Smooth muscle cell of the pulmonary artery (primary cell): Measurements from ENCODE around the gene NPAS4. TPM values are rescaled to one million over a fixed set of nuclear protein-coding genes. Genes with fewer than 3 reads are reported as not detected.

Experiments
- total RNA-seq: library from RNA; depleted of rRNA; stranded (reverse); fragments of >200 nt; gene quantifications from 2 replicates; pipeline ENCODE4 v1.2.3, GENCODE V29; 2014

Gene NPAS4
- not detected in 2 replicates for total RNA-seq

DNA sequence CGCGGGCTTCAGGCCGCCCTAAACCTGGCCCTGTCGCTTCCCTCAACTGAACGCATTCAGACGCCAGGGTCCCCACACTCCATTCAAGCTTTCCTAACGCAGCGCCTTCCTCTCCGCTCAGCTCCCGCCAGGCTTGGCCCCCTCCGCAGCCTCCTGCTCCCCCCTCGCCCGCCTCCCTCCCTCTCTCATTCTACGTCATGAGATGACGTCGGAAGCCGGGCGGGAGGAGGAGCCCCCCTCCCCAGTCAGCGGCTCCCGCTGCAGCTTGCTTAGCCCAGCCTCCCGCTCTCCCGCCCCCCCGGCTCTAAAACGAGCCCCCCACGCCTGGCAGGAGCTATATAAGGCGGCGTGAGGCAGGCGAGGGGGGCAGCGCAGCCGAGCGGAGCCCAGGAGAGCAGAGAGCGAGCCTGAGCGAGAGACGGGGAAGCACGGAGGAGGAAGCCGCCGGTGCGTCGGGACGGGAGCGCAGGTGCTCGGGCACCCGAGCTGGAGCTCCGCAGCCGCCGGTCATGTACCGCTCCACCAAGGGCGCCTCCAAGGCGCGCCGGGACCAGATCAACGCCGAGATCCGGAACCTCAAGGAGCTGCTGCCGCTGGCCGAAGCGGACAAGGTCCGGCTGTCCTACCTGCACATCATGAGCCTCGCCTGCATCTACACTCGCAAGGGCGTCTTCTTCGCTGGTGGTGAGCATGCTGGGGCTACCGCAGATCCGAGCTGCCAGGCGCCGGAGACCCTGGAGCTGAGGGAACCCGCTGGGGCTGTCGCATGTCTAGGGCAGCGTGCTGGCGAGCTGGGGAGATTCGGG is at the start of gene NPAS4:
Gene NPAS4, plus strand, starts transcription at position 365 of the 806 bp plus-strand sequence. Its CDS starts 145 bp downstream, at position 510.

DNA sequence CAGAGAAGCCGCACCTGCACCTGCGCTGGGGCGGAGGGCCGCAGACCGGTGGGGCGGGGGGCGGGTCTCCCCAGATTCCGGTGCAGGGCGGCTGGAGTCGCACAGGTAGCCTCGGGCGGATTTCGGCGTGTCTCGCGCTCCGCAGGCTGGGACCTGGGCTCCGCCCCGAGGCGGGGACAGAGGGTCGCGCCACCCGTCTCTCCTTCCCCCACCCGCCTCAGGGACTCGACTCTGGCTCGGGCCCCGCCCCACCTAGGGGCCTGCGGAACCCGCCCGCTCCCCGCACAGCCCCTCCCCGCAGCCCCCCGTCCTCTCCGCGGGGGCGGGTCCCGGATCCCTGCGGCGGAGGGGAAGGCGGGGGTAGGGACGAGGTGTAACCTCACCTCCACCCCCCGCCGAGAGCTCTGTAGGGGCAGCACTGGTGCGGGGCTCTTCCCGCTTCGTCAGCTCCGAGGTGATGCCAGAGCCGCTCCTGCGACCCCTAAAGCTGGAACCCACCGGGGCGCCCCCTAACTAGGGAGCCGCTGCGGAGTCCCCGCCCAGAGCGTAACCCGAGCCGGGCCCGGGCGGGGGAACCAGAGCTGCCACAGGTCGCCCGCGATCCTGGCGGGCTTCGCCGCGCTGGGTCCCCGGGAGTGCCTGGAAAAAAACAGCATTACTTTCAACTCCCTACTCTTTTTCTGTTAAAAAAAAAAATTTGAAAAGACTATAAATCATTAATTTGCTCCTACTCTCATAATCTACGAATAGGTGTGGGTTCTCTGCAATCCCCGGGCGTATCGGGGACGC is 49.0 kb upstream of the NPAS4 start, which contains the start of gene SLC29A2:
Gene SLC29A2, minus strand, starts transcription at position 134 of the 789 bp plus-strand sequence. CDS start 169 bp downstream, outside the sequence.

DNA sequence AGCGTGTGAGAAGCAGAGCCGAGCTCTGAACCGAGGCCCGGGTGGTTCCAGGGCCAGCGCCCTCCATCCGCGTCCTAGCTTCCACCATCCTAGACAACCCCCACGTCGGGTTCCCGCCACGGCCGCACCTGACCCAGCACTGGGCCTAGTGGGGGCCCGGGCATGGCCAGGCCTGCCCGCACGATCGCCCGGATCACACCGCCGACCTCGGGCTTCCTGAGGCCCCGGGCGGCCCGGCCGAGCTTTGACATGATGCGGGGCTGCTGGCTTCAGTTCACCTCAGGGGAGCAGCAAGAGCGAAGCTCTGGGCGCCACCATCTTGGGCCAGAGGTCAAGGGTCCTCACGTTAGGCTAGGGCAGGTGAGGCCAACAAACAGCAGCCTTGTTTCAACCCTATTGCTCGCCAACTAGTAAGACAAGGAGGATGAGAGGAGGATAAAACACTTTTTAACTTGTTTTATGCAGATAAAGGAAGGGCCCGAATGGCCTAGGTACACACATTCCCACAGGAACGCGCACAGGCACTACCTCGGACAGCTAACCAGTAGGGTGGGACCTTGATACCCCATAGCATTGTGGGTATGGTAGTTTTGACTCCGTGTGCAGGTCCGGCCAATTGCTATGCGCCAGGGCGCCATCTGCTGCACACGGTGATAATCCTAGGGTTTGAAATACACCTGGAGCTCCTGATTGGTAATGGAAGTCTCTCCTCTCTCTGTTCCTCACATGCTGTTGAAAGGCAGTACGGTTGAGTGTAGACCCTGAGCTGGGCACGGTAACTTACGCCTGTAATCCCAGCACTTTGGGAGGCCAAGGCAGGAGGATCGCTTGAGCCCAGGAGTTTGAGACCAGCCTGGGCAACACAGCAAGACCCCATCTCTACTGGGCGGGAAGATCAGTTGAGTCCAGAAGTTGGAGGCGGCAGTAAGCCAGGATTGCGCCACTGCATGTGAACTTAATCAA is 17.9 kb downstream of the NPAS4 start, which contains the start of gene MRPL11:
Gene MRPL11, minus strand, starts transcription at position 345 of the 963 bp plus-strand sequence. Its CDS starts 94 bp downstream, at position 251.

DNA sequence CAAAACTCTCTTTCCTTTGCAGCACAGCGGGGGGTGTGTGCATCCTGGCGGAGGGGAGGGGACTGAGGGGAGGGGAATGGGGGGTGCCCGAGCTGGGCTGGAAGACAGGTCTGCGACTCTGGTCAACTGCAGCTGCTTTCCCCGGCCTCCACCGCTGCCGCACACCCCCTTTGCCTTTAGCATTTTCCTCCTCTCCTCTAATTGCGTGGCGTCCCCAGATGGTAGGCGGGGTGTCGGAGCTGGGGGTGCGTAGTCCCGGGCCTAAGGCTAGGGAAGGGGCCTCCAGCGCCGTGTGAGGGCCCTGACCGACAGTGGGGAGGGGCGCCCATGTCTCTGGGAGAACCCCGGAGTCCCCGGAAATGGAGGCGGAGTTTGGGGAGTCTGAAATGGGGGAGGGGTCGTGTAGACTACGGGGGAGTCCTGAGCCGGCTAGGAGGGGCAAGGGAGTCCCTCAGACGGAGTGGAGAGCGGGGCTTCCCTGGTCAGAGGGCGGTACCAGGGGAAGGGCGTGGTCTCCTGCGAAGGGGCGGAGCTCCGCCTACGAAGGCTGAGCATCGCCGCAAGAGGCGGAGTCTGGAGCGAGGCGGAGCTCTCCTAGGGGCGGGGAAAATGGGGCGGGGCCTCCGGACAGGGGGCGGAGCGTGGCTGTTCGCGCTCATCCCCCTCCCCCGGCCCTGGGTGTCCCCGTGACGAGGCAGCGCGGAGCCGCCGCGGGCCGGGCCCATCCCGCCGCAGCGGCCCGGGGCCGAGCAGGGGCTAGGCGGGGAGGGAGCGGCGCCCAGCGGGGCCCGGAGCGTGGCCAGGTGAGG is 45.6 kb downstream of the NPAS4 start, which contains the start of gene PELI3:
Gene PELI3, plus strand, starts transcription at position 681 of the 809 bp plus-strand sequence. CDS start 1,224 bp downstream, outside the sequence.

Other genes starting within 250 kb of the NPAS4 start
- 27.0 and 34.0 TPM in 2 replicates for gene KLC2, start 163.3 kb upstream of the NPAS4 start, total RNA-seq
- 118 and 126 TPM in 2 replicates for gene RAB1B, start 152.4 kb upstream of the NPAS4 start, total RNA-seq
- gene CNIH2, start 142.9 kb upstream of the NPAS4 start, total RNA-seq = 0.72 and 0.86 TPM in 2 replicates
- 195 TPM in 2 replicates for gene YIF1A, start 131.9 kb upstream of the NPAS4 start, total RNA-seq
- 0.72 and 2.2 TPM in 2 replicates for gene TMEM151A, start 129.1 kb upstream of the NPAS4 start, total RNA-seq
- gene CD248, start 104.0 kb upstream of the NPAS4 start, total RNA-seq = 51.9 and 182 TPM in 2 replicates
- gene RIN1, start 84.6 kb upstream of the NPAS4 start, total RNA-seq = 17.9 and 19.5 TPM in 2 replicates
- gene BRMS1, start 75.9 kb upstream of the NPAS4 start, total RNA-seq = 28.1 and 30.8 TPM in 2 replicates
- 65.9 and 89.3 TPM in 2 replicates for gene B4GAT1, start 73.4 kb upstream of the NPAS4 start, total RNA-seq
- gene SLC29A2, start 49.3 kb upstream of the NPAS4 start, total RNA-seq = 0.36 and 0.78 TPM in 2 replicates
- 22.5 and 24.4 TPM in 2 replicates for gene MRPL11, start 17.8 kb downstream of the NPAS4 start, total RNA-seq
- 14.5 and 18.9 TPM in 2 replicates for gene PELI3, start 45.9 kb downstream of the NPAS4 start, total RNA-seq
- gene DPP3, start 59.4 kb downstream of the NPAS4 start, total RNA-seq = 41.2 and 64.1 TPM in 2 replicates
- 45.2 and 47.0 TPM in 2 replicates for gene BBS1, start 89.6 kb downstream of the NPAS4 start, total RNA-seq
- gene ZDHHC24, start 125.0 kb downstream of the NPAS4 start, total RNA-seq = 13.9 and 14.7 TPM in 2 replicates
- 0.07 TPM in 1 of 2 replicates, not detected in the other for gene ACTN3, start 125.9 kb downstream of the NPAS4 start, total RNA-seq
- 38.5 and 52.2 TPM in 2 replicates for gene CTSF, start 147.6 kb downstream of the NPAS4 start, total RNA-seq
- gene CCDC87, start 172.0 kb downstream of the NPAS4 start, total RNA-seq = 0.56 and 0.59 TPM in 2 replicates
- 39.4 and 41.1 TPM in 2 replicates for gene CCS, start 172.2 kb downstream of the NPAS4 start, total RNA-seq
- 30.6 and 31.6 TPM in 2 replicates for gene RBM14, start 195.6 kb downstream of the NPAS4 start, total RNA-seq
- 80.6 and 105 TPM in 2 replicates for gene RBM4, start 217.7 kb downstream of the NPAS4 start, total RNA-seq